NCI-H226 (cell line): ENCODE data around the gene FOXF1.

Experiments used
- DNase-seq: peaks from one replicate; pipeline ENCODE4 v3.0.0-alpha.2; 2015

The FOXF1 gene

GRCh38 chr16:86510465-86511261, at the start of gene FOXF1:
Gene FOXF1, plus strand, starts transcription at chr16:86510527. Its CDS starts 43 bp downstream, at chr16:86510570.
- no peak for DNase-seq

GRCh38 chr16:86461037-86461436, 49.3 kb upstream of the FOXF1 start:
- no peak for DNase-seq

GRCh38 chr16:86462334-86463084, 47.8 kb upstream of the FOXF1 start:
- DNase-seq = no peak

GRCh38 chr16:86464044-86464443, 46.3 kb upstream of the FOXF1 start:
- no peak for DNase-seq

- DNase-seq = no peak
Measured at GRCh38 chr16:86465434-86465833, 44.9 kb upstream of the FOXF1 start.

- no peak for DNase-seq
Measured at GRCh38 chr16:86466696-86467406, 43.5 kb upstream of the FOXF1 start.

GRCh38 chr16:86467490-86467889, 42.8 kb upstream of the FOXF1 start:
- DNase-seq = no peak

- no peak for DNase-seq
Measured at GRCh38 chr16:86470964-86471363, 39.4 kb upstream of the FOXF1 start.

- DNase-seq = no peak
Measured at GRCh38 chr16:86471896-86472295, 38.4 kb upstream of the FOXF1 start.

GRCh38 chr16:86472366-86472765, 38.0 kb upstream of the FOXF1 start:
- no peak for DNase-seq

- no peak for DNase-seq
Measured at GRCh38 chr16:86476956-86477534, 33.3 kb upstream of the FOXF1 start.

- DNase-seq = no peak
Measured at GRCh38 chr16:86477642-86478041, 32.7 kb upstream of the FOXF1 start.

GRCh38 chr16:86478779-86479178, 31.5 kb upstream of the FOXF1 start:
- DNase-seq = no peak

- DNase-seq = no peak
Measured at GRCh38 chr16:86479419-86479818, 30.9 kb upstream of the FOXF1 start.

- no peak for DNase-seq
Measured at GRCh38 chr16:86480444-86480843, 29.9 kb upstream of the FOXF1 start.

GRCh38 chr16:86481607-86482006, 28.7 kb upstream of the FOXF1 start:
- DNase-seq = no peak

- DNase-seq = no peak
Measured at GRCh38 chr16:86484240-86484639, 26.1 kb upstream of the FOXF1 start.

- DNase-seq = no peak
Measured at GRCh38 chr16:86485746-86486145, 24.6 kb upstream of the FOXF1 start.

GRCh38 chr16:86490859-86491639, 19.3 kb upstream of the FOXF1 start:
- no peak for DNase-seq

GRCh38 chr16:86491640-86492023, 18.7 kb upstream of the FOXF1 start:
- no peak for DNase-seq

GRCh38 chr16:86492267-86492960, 17.9 kb upstream of the FOXF1 start:
- no peak for DNase-seq
